PC-9 (cell line): ENCODE data around the gene PITPNM2. TPM values are rescaled to one million over a fixed set of nuclear protein-coding genes. Genes with fewer than 3 reads are reported as not detected.

Experiments
- BruUV-seq: library from RNA; stranded (reverse); fragments of 400-500 nt; replicated peaks from 2 replicates; lab custom pipeline; 2021; lab: Mats Ljungman, UMichigan
- CTCF ChIA-PET: fragments of 300-600 bp; sonication (Branson Sonifier 250); formaldehyde crosslinking; loops from one replicate; lab custom pipeline; 2022; ENCODE audit warnings: antibody characterized with exemption; lab: Charles Lee
- POLR2A ChIA-PET: fragments of 300-600 bp; sonication (Branson Sonifier 250); formaldehyde crosslinking; loops from one replicate; lab custom pipeline; 2022; ENCODE audit warnings: antibody characterized with exemption; ENCODE audit not compliant: unreplicated experiment; lab: Charles Lee
- DNase-seq, 2 experiments: peaks; one replicate each; pipeline versions ENCODE4 v3.0.0 to v3.0.0-alpha.2; 2015 to 2022; ENCODE audit warnings: mixed read lengths in 1 of 2
- H2AFZ ChIP-seq: fragments of 200-600 bp; sonication (generic); 2 replicates; pipeline ENCODE4 v1.8.1; 2017; ENCODE audit warnings: antibody characterized with exemption
- H3F3A ChIP-seq: fragments of 200-600 bp; sonication (generic); 2 replicates; pipeline ENCODE4 v1.8.1; 2017; ENCODE audit warnings: antibody characterized with exemption, mild to moderate bottlenecking, low read depth; ENCODE audit not compliant: insufficient read depth
- H3K27ac ChIP-seq: fragments of 200-600 bp; sonication (generic); 2 replicates; pipeline ENCODE4 v1.6.1; 2016; ENCODE audit warnings: mixed run types
- H3K27me3 ChIP-seq: fragments of 200-600 bp; sonication (generic); 2 replicates; pipeline ENCODE4 v1.6.1; 2016; ENCODE audit warnings: low read depth, mixed run types; ENCODE audit not compliant: insufficient read depth
- H3K36me3 ChIP-seq: fragments of 200-600 bp; sonication (generic); 2 replicates; pipeline ENCODE4 v1.6.1; 2016; ENCODE audit warnings: low read depth, mixed run types
- H3K4me1 ChIP-seq: fragments of 200-600 bp; sonication (generic); replicated peaks from 2 replicates; pipeline ENCODE4 v1.6.1; 2016; ENCODE audit warnings: mixed run types; ENCODE audit not compliant: insufficient read depth
- H3K4me2 ChIP-seq: fragments of 200-600 bp; sonication (generic); 2 replicates; pipeline ENCODE4 v1.6.1; 2017; ENCODE audit warnings: mixed run types
- H3K4me3 ChIP-seq: fragments of 200-600 bp; sonication (generic); 2 replicates; pipeline ENCODE4 v1.6.1; 2016; ENCODE audit warnings: mixed run types
- H3K79me2 ChIP-seq: fragments of 200-600 bp; sonication (generic); 2 replicates; pipeline ENCODE4 v1.6.1; 2017; ENCODE audit warnings: low read depth, mixed run types
- H3K9me2 ChIP-seq: fragments of 200-600 bp; sonication (generic); 2 replicates; pipeline ENCODE4 v1.8.1; 2017; ENCODE audit warnings: mild to moderate bottlenecking; ENCODE audit not compliant: insufficient read depth
- H3K9me3 ChIP-seq: fragments of 200-600 bp; sonication (generic); 2 replicates; pipeline ENCODE4 v1.8.1; 2016; ENCODE audit warnings: low read depth; ENCODE audit not compliant: insufficient read depth
- H4K20me1 ChIP-seq: fragments of 200-600 bp; sonication (generic); 2 replicates; pipeline ENCODE4 v1.8.1; 2017; ENCODE audit not compliant: insufficient read depth
- EZH2 ChIP-seq: fragments of 200-600 bp; sonication (generic); IDR thresholded peaks from 2 replicates; pipeline ENCODE4 v1.8.0; 2017; ENCODE audit warnings: antibody characterized with exemption, low read depth
- intact Hi-C: fragments of 100-400 bp; cut with micrococcal nuclease; formaldehyde crosslinking; loops from one replicate; pipeline ENCODE4 v1.10.0; 2022; ENCODE audit not compliant: unreplicated experiment
- total RNA-seq: library from RNA; stranded (reverse); gene quantifications from 2 replicates; pipeline ENCODE4 v1.2.3, GENCODE V29; 2021
- TF ChIP-seq, protein P1 (sequence below): fragments of 200-600 bp; sonication (generic); conservative IDR thresholded peaks from 2 replicates; pipeline ENCODE4 v1.6.1; 2017; ENCODE audit warnings: mixed run types, antibody characterized with exemption, mild to moderate bottlenecking, moderate library complexity

PITPNM2 gene
- total RNA-seq, 1 experiment from 2014 or later = 16.6 TPM

DNA sequence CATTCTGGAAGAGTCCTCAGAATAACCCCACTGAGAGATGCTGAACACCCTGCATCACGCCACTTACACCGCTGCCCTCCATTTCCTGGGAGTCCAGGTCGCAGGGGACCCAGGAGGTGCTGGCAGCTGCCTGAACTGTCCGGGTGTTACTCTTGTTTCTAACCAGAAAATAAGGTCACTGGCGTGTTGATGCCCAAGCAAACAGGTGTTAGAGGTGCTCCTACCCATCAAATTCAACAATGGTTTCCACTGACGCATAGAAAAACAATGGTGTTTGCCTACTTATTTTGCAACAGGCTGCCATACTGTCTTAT is 23.8 kb downstream of the PITPNM2 start:
- Histone ChIP-seq H3K9me3 (no peaks in the 10 kb centered on the region), H3F3A (peaks cover 50% of the 10 kb centered on the region), H3K27ac (peak overlapping the region; percentile 91), H3K27me3 (no peaks in the 10 kb centered on the region), H2AFZ (no peak overlapping the region), H4K20me1 (no peaks in the 10 kb centered on the region), H3K4me1 (peaks cover 62% of the 10 kb centered on the region), H3K36me3 (no peaks in the 10 kb centered on the region), H3K9me2 (no peaks in the 10 kb centered on the region), H3K4me3 (no peak overlapping the region), H3K4me2 (peak overlapping the region; percentile 73), H3K79me2 (peaks cover 50% of the 10 kb centered on the region)
- ChIA-PET CTCF (interaction anchor here (0.6 kb wide), 1 partner anchor 294 kb away, joined by 3 read pairs; no protein-coding TSS in a partner anchor), POLR2A (interaction anchor here (0.6 to 0.8 kb wide), 2 partner anchors 23 to 155 kb away, joined by 3 to 9 read pairs; no protein-coding TSS in a partner anchor)
- intact Hi-C loops = loop anchor here (2.0 kb wide), 3 partner anchors 16 to 32 kb away; no protein-coding TSS in a partner anchor
- no peak for TF ChIP-seq EZH2
- TF ChIP-seq, protein P1, sequence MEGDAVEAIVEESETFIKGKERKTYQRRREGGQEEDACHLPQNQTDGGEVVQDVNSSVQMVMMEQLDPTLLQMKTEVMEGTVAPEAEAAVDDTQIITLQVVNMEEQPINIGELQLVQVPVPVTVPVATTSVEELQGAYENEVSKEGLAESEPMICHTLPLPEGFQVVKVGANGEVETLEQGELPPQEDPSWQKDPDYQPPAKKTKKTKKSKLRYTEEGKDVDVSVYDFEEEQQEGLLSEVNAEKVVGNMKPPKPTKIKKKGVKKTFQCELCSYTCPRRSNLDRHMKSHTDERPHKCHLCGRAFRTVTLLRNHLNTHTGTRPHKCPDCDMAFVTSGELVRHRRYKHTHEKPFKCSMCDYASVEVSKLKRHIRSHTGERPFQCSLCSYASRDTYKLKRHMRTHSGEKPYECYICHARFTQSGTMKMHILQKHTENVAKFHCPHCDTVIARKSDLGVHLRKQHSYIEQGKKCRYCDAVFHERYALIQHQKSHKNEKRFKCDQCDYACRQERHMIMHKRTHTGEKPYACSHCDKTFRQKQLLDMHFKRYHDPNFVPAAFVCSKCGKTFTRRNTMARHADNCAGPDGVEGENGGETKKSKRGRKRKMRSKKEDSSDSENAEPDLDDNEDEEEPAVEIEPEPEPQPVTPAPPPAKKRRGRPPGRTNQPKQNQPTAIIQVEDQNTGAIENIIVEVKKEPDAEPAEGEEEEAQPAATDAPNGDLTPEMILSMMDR = no peak
- no peak for DNase-seq
- no TSS peak for BruUV-seq

DNA sequence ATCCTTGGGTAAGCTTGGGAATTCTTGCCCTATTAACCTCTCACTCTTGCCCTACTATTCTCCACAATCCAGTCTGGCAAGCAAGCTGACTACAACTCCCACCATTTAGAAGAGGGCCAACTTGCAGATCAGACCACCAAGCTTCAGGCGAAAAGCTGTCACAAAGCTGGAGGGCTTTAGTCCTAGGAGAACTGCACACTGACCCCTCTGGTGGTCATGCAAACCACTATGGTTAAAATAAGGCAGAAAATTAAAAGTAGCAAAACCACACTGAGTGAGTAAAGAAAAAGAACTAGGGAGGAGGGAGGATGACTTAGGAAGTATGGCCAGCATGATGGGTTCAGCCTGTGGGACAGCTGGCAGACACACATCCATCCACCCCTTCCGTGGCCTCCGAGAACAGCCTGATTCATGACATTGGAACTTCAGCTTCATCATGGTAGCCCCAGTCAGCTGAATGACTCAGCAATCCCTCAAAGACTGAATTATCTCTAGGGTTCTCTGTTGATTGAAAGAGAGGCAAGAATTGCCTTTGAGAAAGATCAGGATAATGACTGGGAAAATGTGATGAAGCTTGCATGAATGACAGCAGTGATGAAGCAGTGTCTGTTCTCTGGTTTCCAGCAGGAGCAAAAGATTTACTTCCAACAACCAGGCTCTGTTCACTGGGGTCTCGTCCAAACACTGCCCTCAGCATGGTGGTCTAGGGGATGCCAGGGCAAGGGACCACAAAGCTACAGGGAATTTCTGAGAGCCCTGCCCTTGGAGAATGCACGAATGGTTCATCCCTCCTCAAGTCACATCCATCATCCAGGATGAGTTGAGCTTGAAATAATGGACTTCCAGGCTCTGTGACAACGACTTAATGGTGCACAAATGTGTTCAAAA is 24.4 kb downstream of the PITPNM2 start:
- peak; percentile 84 to 91 for DNase-seq
- Histone ChIP-seq H3K4me1 (peaks cover 62% of the 10 kb centered on the region), H2AFZ (no peak overlapping the region), H3K36me3 (no peaks in the 10 kb centered on the region), H3K4me3 (peak overlapping the region; percentile 16; the same call in 1 of the 2 replicates), H3K9me3 (no peaks in the 10 kb centered on the region), H3K27ac (peak overlapping the region; percentile 91), H3K9me2 (no peaks in the 10 kb centered on the region), H3K4me2 (peak overlapping the region; percentile 73), H3K27me3 (no peaks in the 10 kb centered on the region), H4K20me1 (no peaks in the 10 kb centered on the region), H3K79me2 (peaks cover 50% of the 10 kb centered on the region), H3F3A (peaks cover 46% of the 10 kb centered on the region)
- TF ChIP-seq EZH2 = no peak
- TF ChIP-seq, protein P1 = no peak; the same call in 1 of the 2 replicates
- ChIA-PET CTCF (interaction anchor here (0.6 kb wide), 1 partner anchor 294 kb away, joined by 3 read pairs; no protein-coding TSS in a partner anchor), POLR2A (interaction anchor here (0.6 to 0.8 kb wide), 3 partner anchors 23 to 154 kb away, joined by 3 to 9 read pairs (median 3); no protein-coding TSS in a partner anchor)
- intact Hi-C loops = loop anchor here (2.0 kb wide), 3 partner anchors 16 to 32 kb away; no protein-coding TSS in a partner anchor
- BruUV-seq = TSS peak; percentile 85

DNA sequence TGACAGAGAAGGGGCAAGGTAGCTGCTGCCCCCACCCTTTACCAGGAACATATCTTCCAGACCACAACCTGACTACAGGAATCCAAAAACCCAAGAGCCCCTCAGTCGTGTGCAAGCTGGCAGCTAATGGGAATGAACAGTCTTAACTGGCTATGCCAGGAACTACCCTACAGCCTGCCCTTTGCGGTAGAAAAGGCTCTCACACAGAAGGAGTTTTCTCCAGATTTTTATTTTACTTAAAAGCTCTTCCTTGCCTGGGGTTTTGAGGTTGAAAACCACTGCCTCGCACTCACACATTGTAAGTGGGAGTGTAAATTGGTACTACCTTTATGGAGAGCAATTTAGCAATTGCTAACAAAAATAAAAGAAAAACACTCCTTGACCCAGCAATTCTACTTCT is 28.3 kb downstream of the PITPNM2 start:
- Histone ChIP-seq H3K9me2 (no peaks in the 10 kb centered on the region), H3K4me1 (peaks cover 58% of the 10 kb centered on the region)

More for the DNA sequence above, 28.3 kb downstream of the PITPNM2 start:
- Histone ChIP-seq H2AFZ (no peak overlapping the region), H3K9me3 (no peaks in the 10 kb centered on the region), H3K79me2 (peaks cover 34% of the 10 kb centered on the region), H3K4me3 (no peak overlapping the region), H3K4me2 (no peak overlapping the region), H3K27ac (no peak overlapping the region), H3F3A (peaks cover 44% of the 10 kb centered on the region), H3K27me3 (no peaks in the 10 kb centered on the region), H3K36me3 (no peaks in the 10 kb centered on the region), H4K20me1 (no peaks in the 10 kb centered on the region)
- ChIA-PET POLR2A (no interaction called here), CTCF (no interaction called here)
- intact Hi-C loops = no loop called here
- no peak for DNase-seq
- no TSS peak for BruUV-seq
- TF ChIP-seq, protein P1 = no peak
- TF ChIP-seq EZH2 = no peak
